Heart left ventricle (tissue), 16 donors: ENCODE measurements around the gene MPP4. TPM values are rescaled to one million over a fixed set of nuclear protein-coding genes. Genes with fewer than 3 reads are reported as not detected.
A peak's percentile ranks its signal among the peaks of the same experiment; 100 is the strongest.

Experiments
- ATAC-seq, 4 donors: fragments of 200-7000 bp; cut with Tn5 transposase; one replicate each; pipeline ENCODE4 v1.9.1; 2020 to 2022; ENCODE audit warnings: moderate library complexity in 4 of 4, mild to moderate bottlenecking in 3 of 4, moderate number of reproducible peaks in 1 of 4
- DNase-seq, 5 donors: peaks; one replicate each; pipeline ENCODE4 v3.0.0-alpha.2; 2020
- H3K27ac ChIP-seq, 12 donors: fragments of 200-600 bp; sonication (generic) in 4 of 12; one replicate each; pipeline versions ENCODE4 v1.5.0 to v1.8.0; 2016 to 2022; ENCODE audit warnings: mild to moderate bottlenecking in 2 of 12
- H3K27me3 ChIP-seq, 9 donors: fragments of 200-600 bp; sonication (generic) in 2 of 9; one replicate each; pipeline versions ENCODE4 v1.5.1 to v1.8.0; 2016 to 2022; ENCODE audit warnings: mild to moderate bottlenecking in 3 of 9
- H3K36me3 ChIP-seq, 9 donors: fragments of 200-600 bp; sonication (generic) in 2 of 9; one replicate each; pipeline versions ENCODE4 v1.5.0 to v1.8.0; 2018 to 2022; ENCODE audit warnings: mild to moderate bottlenecking in 2 of 9
- H3K4me1 ChIP-seq, 12 donors: fragments of 200-600 bp; sonication (generic) in 4 of 12; one replicate each; pipeline versions ENCODE4 v1.5.0 to v1.8.0; 2016 to 2022; ENCODE audit warnings: mild to moderate bottlenecking in 3 of 12
- H3K4me3 ChIP-seq, 12 donors: fragments of 200-600 bp; sonication (generic) in 4 of 12; one replicate each; pipeline versions ENCODE4 v1.5.0 to v1.8.0; 2017 to 2022; ENCODE audit warnings: mild to moderate bottlenecking in 9 of 12, moderate library complexity in 4 of 12
- H3K9me3 ChIP-seq, 12 donors: fragments of 200-600 bp; sonication (generic) in 4 of 12; one replicate each; pipeline versions ENCODE4 v1.5.0 to v1.8.0; 2016 to 2022; ENCODE audit warnings: mild to moderate bottlenecking in 1 of 12
- POLR2A ChIP-seq, 2 donors: fragments of 450-650 bp; IDR thresholded peaks; one replicate each; pipeline ENCODE4 v1.6.1; 2017; ENCODE audit warnings: antibody characterized with exemption in 2 of 2, mild to moderate bottlenecking in 2 of 2, moderate library complexity in 2 of 2
- WGBS, 4 donors: extraction: QIAGEN DNeasy Blood & Tissue Kit in 2 of 4; methylation state at CpG; one replicate each; pipeline versions ENCODE4 v1.1.5 to v1.1.7; 2013 to 2018; 5-methylcytosine and 5-hydroxymethylcytosine counted together
- intact Hi-C, 10 donors: fragments of 100-400 bp; cut with DNase I; formaldehyde crosslinking; loops; one replicate each; pipeline versions ENCODE4 v1.11.1 to v1.14.2; 2022
- polyA plus RNA-seq, 2 donors: library from polyadenylated mRNA; stranded (reverse); fragments of 200-250 nt; gene quantifications; one replicate each; pipeline ENCODE4 v1.2.3, GENCODE V29; 2013
- total RNA-seq, 9 donors: library from RNA; depleted of rRNA in 2 of 9; stranded (reverse); fragments of >200 nt in 2 of 9; fragmentation: NEBNext Ultra II Directional in 3 of 9; extraction: Animal tissue kit (Norgen Biotek cat#: 25700) in 3 of 9; gene quantifications; one replicate each; pipeline versions ENCODE4 v1.1.0 to v1.2.4, GENCODE V29; 2016 to 2023
- TF ChIP-seq, protein P1 (sequence below), 12 donors: fragments of 200-600 bp; sonication (generic) in 4 of 12; IDR thresholded peaks; one replicate each; pipeline versions ENCODE4 v1.5.0 to v1.8.0; 2018 to 2022; ENCODE audit warnings: antibody characterized with exemption in 12 of 12, mild to moderate bottlenecking in 5 of 12
- donor health status: ischemic (EF 13 %, LVEDD 7.1; RV severe dilation, severe dysfunction).
- donor health status: healthy with polysubstance abuse.
- donor health status: DM: no; HTN: yes; CAD: no.
- donor health status: DM: no; HTN: no; CAD: no.
- donor health status: ischemic (EF 25% LVEDD 6.9; RV normal size, moderate dysfunction).
- donor health status: ischemic (EF 25% LVEDD 5.7; RV mildly dilated, moderate dysfunction).
- donor health status: healthy.
- donor health status: DM: yes; HTN: yes; CAD: no.
- donor health status: ischemic (EF 35%, LVEDD 5.7; RV mildly dilated, moderate dysfunction).
- donor health status: nonischemic (EF 11% LVEDD 7.7; RV severe dilation, severe dysfunction).
- donor health status: DM: yes; HTN: yes; CAD: no.
- donor health status: PGD.
- donor health status: ischemic (EF 29% LVEDD 5.4; RV normal size, mild dysfunction).
- donor health status: nonischemic (EF 23%, LVEDD 6.1; RV moderate dilation, normal function).

Gene MPP4
- total and polyA plus RNA-seq, 11 donors = 0.24 to 0.25 (median 0.24) TPM; not detected in 8

DNA sequence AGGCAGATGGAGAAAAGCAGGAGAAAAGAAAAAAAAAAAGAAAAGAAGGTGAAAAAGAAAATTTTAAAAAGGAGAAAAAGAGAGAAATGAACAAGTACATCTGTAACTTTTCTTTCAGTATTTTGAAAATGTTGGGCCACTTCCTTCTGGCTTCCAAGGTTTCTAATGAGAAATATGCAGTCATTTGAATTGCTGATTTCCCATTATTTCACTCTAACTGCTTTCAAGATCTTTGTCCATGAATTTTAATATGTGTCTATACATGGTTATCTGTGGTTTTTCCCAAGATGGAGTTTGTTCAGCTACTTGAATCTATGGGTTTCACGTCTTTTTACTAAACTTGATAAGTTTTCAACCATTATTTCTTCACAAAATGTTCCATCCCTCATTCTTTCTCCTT lies 14.3 kb upstream of the MPP4 start:
- Histone ChIP-seq H3K4me3 (no peak overlapping the region), H3K27ac (no peak overlapping the region), H3K27me3 (no peaks in the 10 kb centered on the region), H3K4me1 (no peaks in the 10 kb centered on the region), H3K9me3 (no peaks in the 10 kb centered on the region), H3K36me3 (peaks cover 0 to 100% (median 80%) of the 10 kb centered on the region in 9 donors)
- DNase-seq (no peak), ATAC-seq (no peak)
- intact Hi-C loops = loop anchor here in 1 of 10 donors (5.0 kb wide), 1 partner anchor 35 kb away; no protein-coding TSS in a partner anchor
- TF ChIP-seq, protein P1, sequence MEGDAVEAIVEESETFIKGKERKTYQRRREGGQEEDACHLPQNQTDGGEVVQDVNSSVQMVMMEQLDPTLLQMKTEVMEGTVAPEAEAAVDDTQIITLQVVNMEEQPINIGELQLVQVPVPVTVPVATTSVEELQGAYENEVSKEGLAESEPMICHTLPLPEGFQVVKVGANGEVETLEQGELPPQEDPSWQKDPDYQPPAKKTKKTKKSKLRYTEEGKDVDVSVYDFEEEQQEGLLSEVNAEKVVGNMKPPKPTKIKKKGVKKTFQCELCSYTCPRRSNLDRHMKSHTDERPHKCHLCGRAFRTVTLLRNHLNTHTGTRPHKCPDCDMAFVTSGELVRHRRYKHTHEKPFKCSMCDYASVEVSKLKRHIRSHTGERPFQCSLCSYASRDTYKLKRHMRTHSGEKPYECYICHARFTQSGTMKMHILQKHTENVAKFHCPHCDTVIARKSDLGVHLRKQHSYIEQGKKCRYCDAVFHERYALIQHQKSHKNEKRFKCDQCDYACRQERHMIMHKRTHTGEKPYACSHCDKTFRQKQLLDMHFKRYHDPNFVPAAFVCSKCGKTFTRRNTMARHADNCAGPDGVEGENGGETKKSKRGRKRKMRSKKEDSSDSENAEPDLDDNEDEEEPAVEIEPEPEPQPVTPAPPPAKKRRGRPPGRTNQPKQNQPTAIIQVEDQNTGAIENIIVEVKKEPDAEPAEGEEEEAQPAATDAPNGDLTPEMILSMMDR (IDR thresholded peaks at IDR 0.05) = no peak
- TF ChIP-seq POLR2A (IDR thresholded peaks at IDR 0.05) = no peak
- 93 to 100% (median 97%) methylated on average over 1 of the region's 1 CpG for WGBS, 4 donors

DNA sequence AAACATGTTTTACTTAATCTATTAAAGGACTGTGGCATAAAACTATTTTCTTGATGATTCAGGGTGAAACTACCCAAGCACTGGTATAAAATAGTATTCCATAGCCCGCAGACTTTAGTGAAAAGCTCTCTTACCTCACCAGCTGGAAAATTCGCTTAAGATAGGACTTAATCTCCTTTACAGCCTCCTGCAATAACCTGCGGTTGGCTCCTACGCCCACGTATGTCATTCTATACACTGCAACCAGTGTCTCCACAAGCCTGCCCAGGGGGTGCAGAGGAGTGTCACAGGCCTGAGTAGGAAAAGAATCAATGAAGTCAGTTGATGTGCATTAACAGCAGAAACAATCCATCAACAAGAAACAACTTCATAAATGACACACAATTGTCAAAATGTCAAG lies 11.3 kb upstream of the MPP4 start:
- ATAC-seq = no peak
- DNase-seq = no peak
- no peak overlapping the region for H3K4me3 ChIP-seq
- WGBS, 4 donors = 84 to 94% (median 87%) methylated on average over 5 of the region's 5 CpGs
- no peaks in the 10 kb centered on the region for H3K4me1 ChIP-seq
- H3K27me3 ChIP-seq = no peaks in the 10 kb centered on the region
- H3K9me3 ChIP-seq = no peaks in the 10 kb centered on the region
- H3K36me3 ChIP-seq = peaks cover 0 to 100% (median 83%) of the 10 kb centered on the region in 9 donors
- intact Hi-C loops = loop anchor here in 1 of 10 donors (5.0 kb wide), 1 partner anchor 38 kb away; no protein-coding TSS in a partner anchor
- H3K27ac ChIP-seq = no peak overlapping the region
- TF ChIP-seq POLR2A (IDR thresholded peaks at IDR 0.05) = no peak
- TF ChIP-seq, protein P1 (IDR thresholded peaks at IDR 0.05) = no peak

DNA sequence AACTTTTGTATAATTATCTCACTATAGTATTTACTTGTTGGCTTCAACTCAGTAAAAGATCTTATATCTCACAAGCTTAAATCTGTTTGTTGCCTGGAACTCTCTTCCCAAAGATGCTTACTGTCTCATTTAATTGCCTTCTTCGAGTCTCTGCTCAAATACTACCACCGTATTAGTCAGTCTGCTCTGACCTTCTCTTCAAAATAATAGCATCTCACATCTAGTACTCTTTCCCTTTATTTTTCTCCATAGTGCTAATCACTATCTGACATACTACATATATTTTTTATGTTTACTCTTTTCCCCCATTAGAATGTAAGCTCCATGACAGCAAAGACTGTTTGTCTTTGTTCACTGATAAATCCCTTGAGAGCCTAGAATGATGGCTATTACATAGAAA lies 10.6 kb upstream of the MPP4 start:
- no peak overlapping the region for H3K4me3 ChIP-seq
- TF ChIP-seq, protein P1 (IDR thresholded peaks at IDR 0.05) = no peak
- no peak for TF ChIP-seq POLR2A (IDR thresholded peaks at IDR 0.05)
- DNase-seq = no peak
- no peaks in the 10 kb centered on the region for H3K27me3 ChIP-seq
- no peaks in the 10 kb centered on the region for H3K4me1 ChIP-seq
- peaks cover 0 to 100% (median 81%) of the 10 kb centered on the region in 9 donors for H3K36me3 ChIP-seq
- H3K9me3 ChIP-seq = no peaks in the 10 kb centered on the region
- H3K27ac ChIP-seq = no peak overlapping the region
- intact Hi-C loops = no loop called here
- no peak for ATAC-seq
- WGBS, 4 donors = 68 to 72% (median 70%) methylated on average over 2 of the region's 2 CpGs

DNA sequence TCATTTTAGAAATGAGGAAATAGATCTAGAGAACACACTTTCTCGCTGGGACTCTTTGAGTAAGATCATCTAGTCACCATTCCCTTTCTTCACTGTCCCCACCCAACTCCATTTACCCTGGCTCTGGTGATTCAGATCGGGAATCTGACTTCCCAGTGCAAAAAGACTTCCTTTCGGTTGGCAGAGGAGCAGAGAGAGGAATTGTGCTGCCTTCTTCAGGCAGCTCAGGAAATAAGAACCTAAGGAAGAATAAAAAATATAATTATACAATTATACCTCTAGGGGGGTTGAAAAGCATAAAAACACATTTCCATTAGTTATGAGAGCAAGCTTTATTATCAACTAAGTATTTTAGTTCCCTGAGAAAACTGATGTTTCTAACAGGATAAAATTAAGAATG lies 9.3 kb upstream of the MPP4 start:
- intact Hi-C loops = no loop called here
- Histone ChIP-seq H3K4me1 (no peaks in the 10 kb centered on the region), H3K4me3 (no peak overlapping the region), H3K27me3 (no peaks in the 10 kb centered on the region), H3K27ac (no peak overlapping the region), H3K9me3 (no peaks in the 10 kb centered on the region), H3K36me3 (peaks cover 0 to 100% (median 84%) of the 10 kb centered on the region in 9 donors)
- WGBS, 4 donors = 57 to 79% (median 72%) methylated on average over 3 of the region's 3 CpGs
- ATAC-seq (no peak), DNase-seq (no peak)
- TF ChIP-seq POLR2A (IDR thresholded peaks at IDR 0.05) = no peak
- TF ChIP-seq, protein P1 (IDR thresholded peaks at IDR 0.05) = peak in 3 of 12 donors; percentile 15 to 21 (median 17)
